ENCODE measurements around the gene RFTN1. TPM values are rescaled to one million over a fixed set of nuclear protein-coding genes. Genes with fewer than 3 reads are reported as not detected.
"Not testable (repeated sequence)": the region's sequence is repeated elsewhere in the genome, so short reads cannot be mapped to it uniquely, and the experiment has no call there.

RFTN1 gene
- total and polyA plus RNA-seq, 5 experiments from 2014 or later, result 35.3 to 61.8 (median 44.2) TPM

DNA sequence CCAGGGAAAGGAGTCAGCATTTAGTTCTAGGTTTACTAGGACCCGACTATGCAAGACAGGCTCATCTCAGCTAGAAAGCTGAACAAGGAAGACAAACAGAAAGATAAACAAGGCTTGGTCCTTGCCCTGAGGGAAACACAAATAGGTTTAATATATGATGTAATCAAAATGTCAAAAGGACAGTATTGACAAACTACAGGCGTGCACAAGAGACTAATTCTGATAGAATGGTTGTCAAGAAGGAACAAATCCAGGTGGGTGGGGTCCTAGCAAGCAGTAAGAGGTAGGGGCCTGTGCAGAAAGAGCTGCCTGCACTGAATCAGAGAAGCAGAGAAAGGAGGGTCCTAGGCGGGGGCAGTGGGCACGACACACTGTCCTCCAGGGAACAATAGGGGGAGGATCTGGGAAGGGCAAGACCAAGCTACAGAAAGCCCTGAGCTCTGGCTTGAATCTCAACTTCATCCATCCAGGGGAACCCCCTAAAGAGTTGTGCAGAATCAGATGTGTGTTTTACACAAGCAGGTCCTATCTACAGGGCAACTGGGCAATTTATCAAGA lies 23.4 kb downstream of the RFTN1 start:
- DNase-seq (no peak), ATAC-seq (no peak)
- Mint-ChIP-seq H3K27ac (peak overlapping the region in 5 of 10 donors; percentile 5 to 68 (median 33)), H3K9me3 (no peaks in the 10 kb centered on the region), H3K4me3 (no peak overlapping the region), H3K27me3 (no peaks in the 10 kb centered on the region), H3K4me1 (peaks cover 28 to 43% (median 35%) of the 10 kb centered on the region in 4 donors), H3K36me3 (peaks cover 21 to 67% (median 31%) of the 10 kb centered on the region in 3 donors)
- POLR2A ChIA-PET, result no interaction called here

DNA sequence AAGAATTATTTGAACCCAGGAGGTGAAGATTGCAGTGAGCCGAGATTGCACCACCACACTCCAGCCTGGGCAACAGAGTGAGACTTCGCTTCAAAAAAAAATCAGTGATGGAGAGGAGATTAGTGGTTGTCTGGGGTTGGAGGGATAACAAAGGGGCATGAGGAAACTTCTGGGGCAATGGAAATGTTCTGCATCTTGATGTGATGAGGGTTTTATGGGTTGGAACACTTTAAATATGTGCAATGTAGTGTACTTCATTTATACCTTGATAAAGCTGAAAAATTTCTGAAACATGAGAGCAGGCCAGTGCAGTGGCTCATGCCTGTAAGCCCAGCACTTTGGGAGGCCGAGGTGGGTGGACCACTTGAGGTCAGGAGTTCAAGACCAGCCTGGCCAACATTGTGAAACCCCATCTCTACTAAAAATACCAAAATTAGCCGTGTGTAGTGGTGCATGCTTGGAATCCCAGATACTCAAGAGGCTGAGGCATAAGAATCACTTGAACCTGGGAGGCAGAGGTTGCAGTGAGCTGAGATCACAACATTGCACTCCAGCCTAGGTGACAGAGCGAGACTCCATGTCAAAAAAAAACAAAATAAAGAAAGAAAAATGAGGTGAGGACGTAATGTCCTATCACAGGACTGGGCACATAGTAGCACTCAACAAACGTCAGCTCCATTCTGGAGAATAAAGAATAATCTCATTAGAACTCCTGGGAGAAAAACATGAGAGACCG lies 24.0 kb downstream of the RFTN1 start:
- Mint-ChIP-seq H3K36me3 (peaks cover 21 to 67% (median 31%) of the 10 kb centered on the region in 3 donors), H3K27ac (peak overlapping the region in 6 of 10 donors; percentile 11 to 63 (median 18)), H3K4me1 (peaks cover 26 to 40% (median 34%) of the 10 kb centered on the region in 4 donors)
- H3K4me3 Mint-ChIP-seq, POLR2A ChIA-PET, H3K27me3 Mint-ChIP-seq, ATAC-seq, H3K9me3 Mint-ChIP-seq, DNase-seq: not testable (repeated sequence)

DNA sequence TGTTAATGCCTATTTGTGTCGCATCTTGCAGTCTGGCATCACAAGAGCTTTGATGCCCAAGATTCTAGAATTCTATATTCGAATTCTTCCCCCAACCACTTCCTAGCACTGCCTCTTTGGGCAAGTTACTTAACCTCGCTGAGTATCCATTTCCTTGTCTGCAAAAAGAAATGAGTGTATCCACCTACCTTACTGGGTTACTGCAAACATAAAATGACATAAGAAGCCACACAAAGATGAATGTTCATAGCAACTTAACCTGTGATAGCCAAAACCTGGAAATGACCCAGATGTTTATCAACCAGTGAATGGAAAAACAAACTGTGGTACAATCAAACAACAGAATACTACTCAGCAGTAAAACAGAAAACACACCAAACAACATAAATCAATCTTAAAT lies 24.9 kb downstream of the RFTN1 start:
- Mint-ChIP-seq H3K4me1 (peaks cover 26 to 47% (median 39%) of the 10 kb centered on the region in 4 donors), H3K4me3 (no peak overlapping the region), H3K9me3 (no peaks in the 10 kb centered on the region), H3K27me3 (no peaks in the 10 kb centered on the region), H3K27ac (peak overlapping the region in 4 of 10 donors; percentile 0 to 56 (median 31)), H3K36me3 (peaks cover 21 to 61% (median 31%) of the 10 kb centered on the region in 3 donors)
- POLR2A ChIA-PET, result no interaction called here
- DNase-seq, result no peak
- ATAC-seq, result no peak

DNA sequence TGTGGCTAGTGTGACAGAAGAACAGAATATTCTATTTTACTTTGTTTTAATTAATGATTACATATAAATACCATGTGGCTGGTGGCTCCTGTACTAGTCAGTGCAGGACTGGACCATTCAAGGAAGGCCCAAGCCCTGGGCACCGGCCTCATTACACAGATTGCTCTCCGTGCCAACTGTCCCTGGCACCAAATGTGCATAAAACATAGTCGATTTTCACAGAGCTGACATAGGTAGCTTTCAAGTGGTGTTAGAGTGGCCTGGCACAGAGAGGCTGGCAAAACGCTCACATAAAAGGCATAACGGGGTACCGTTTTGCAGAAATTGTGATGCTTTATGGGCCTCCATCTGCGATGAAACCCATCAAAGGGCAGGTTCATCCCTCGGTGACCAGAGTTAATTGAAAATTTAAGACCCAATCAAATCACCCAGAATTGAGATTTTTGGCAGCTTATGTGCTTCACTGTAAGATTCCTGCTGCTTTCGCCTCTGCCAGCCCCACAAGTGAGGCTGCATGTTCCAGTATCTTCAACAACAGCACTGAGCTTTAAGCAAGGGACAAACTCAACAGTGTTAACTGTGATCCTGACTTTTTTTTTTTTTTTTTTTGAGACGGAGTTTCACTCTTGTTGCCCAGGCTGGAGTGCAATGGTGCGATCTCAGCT lies 25.9 kb downstream of the RFTN1 start:
- POLR2A ChIA-PET, result interaction anchor here (0.7 to 1.1 kb wide), 2 partner anchors 24 to 202 kb away, joined by 3 read pairs; no protein-coding TSS in a partner anchor

DNA sequence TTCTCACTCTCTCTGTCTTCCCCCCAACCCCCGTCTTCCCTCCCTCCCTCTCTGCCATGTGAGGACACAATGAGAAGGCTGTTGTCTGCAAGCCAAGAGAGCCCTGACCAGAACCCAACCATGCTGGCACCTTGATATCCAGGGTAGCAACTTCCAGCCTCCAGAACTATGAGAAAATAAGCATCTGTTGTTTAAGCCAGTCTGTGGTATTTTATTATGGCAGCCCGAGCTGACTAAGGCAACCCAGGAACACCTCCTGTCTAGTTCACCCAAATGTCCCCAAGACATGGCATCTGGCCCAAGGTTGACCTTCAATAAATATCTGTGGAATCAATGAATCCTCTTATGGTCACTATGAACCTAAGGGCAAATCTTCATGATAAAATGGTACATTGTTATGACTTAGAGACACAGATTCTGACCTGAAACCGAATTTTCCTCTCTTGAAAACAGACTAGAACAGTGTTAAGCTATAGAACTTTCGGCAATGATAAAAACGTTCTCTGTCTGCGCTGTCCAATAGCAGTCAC lies 26.5 kb downstream of the RFTN1 start:
- Mint-ChIP-seq H3K9me3 (no peaks in the 10 kb centered on the region), H3K36me3 (peaks cover 16 to 46% (median 19%) of the 10 kb centered on the region in 3 donors), H3K4me1 (peaks cover 38 to 58% (median 51%) of the 10 kb centered on the region in 4 donors), H3K4me3 (peak overlapping the region in 1 of 10 donors; percentile 24), H3K27me3 (no peaks in the 10 kb centered on the region), H3K27ac (peak overlapping the region in 6 of 10 donors; percentile 29 to 78 (median 58))
- POLR2A ChIA-PET, result interaction anchor here (1.1 kb wide), 1 partner anchor 25 kb away, joined by 3 read pairs; no protein-coding TSS in a partner anchor
- DNase-seq (no peak), ATAC-seq (no peak)

More for the DNA sequence above, 25.9 kb downstream of the RFTN1 start:
- H3K27me3 Mint-ChIP-seq, result no peaks in the 10 kb centered on the region
- H3K4me1 Mint-ChIP-seq, result peaks cover 32 to 55% (median 46%) of the 10 kb centered on the region in 4 donors
- H3K27ac Mint-ChIP-seq, result no peak overlapping the region
- no peaks in the 10 kb centered on the region for H3K9me3 Mint-ChIP-seq
- no peak overlapping the region for H3K4me3 Mint-ChIP-seq
- ATAC-seq, result no peak
- DNase-seq, result no peak
- H3K36me3 Mint-ChIP-seq, result peaks cover 18 to 51% (median 25%) of the 10 kb centered on the region in 3 donors

DNA sequence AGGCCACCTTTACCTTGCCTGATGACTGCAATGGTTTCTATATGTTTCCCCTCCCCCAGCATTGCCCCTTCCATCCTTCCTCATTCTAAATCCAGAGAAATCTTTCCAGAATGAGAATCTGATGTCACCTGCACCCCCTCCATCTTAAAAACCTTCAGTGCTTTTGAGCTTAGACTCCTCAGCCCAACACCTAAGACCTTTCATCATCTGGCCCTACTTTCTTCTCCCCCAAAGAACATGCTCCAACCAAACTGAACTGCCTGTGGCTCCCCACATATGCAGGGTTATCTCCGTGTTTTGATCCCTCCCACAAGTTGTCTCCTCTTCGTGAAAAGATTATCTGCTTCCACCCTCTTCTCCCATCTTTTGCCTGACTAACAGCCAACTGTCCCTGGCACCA lies 27.3 kb downstream of the RFTN1 start:
- POLR2A ChIA-PET, result no interaction called here
- Mint-ChIP-seq H3K4me1 (peaks cover 43 to 63% (median 59%) of the 10 kb centered on the region in 4 donors), H3K4me3 (no peak overlapping the region), H3K27ac (peak overlapping the region; percentile 13 to 95 (median 79)), H3K27me3 (no peaks in the 10 kb centered on the region), H3K36me3 (peaks cover 12 to 39% (median 14%) of the 10 kb centered on the region in 3 donors), H3K9me3 (no peaks in the 10 kb centered on the region)
- DNase-seq (no peak), ATAC-seq (no peak)

DNA sequence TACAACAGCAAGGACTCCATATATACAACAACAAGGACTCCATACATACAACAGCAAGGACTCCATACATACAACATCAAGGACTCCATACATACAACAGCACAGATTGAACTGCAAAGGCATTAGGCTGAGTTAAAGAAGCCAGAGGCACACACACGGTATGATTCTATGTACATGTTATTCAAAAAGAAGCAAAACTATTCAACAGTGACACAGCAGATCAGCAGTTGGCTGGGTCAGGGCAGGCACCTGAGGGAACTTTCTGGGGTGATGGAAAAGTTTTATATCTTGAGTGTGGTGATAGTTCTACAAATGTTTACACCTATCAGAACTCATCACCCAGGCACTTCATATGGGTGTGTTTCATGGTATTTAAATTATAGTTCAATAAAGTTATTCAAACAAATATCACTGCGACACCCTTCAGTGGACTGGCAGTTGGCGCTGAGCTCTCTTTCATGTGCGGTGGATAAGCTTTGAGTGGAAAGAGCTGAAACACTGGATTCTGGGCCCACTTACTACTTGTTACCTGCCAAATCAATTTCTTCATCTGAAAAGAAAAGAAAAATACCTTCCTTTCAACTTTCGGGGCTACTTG lies 28.0 kb downstream of the RFTN1 start:
- DNase-seq (no peak), ATAC-seq (no peak)
- no peak overlapping the region for H3K4me3 Mint-ChIP-seq
- H3K27me3 Mint-ChIP-seq, result no peaks in the 10 kb centered on the region
- POLR2A ChIA-PET, result interaction anchor here (0.8 kb wide), 1 partner anchor 26 kb away, joined by 4 read pairs; no protein-coding TSS in a partner anchor
- H3K27ac Mint-ChIP-seq, result peak overlapping the region; percentile 13 to 95 (median 80)
- H3K36me3 Mint-ChIP-seq, result peaks cover 12 to 33% (median 12%) of the 10 kb centered on the region in 3 donors
- H3K9me3 Mint-ChIP-seq, result no peaks in the 10 kb centered on the region
- peaks cover 40 to 70% (median 65%) of the 10 kb centered on the region in 4 donors for H3K4me1 Mint-ChIP-seq

DNA sequence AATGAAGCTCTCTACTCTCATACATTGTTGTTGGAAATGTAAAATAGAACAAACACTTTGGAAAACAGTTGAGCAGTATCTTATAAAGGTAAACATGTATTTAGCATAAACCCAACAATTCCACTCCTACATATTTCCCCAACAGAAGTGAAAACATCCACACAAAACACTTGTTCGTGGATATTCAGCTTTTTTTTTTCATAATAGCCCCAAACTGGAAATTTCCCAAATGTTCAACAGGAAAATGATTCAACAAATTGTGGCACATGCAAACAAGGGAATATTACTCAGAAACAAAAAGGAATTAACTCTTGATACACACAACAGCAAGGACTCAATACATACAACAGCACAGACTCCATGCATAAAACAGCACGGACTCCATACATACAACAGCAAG lies 28.5 kb downstream of the RFTN1 start:
- Mint-ChIP-seq H3K4me3 (no peak overlapping the region), H3K4me1 (peaks cover 39 to 75% (median 68%) of the 10 kb centered on the region in 4 donors), H3K9me3 (no peaks in the 10 kb centered on the region)

DNA sequence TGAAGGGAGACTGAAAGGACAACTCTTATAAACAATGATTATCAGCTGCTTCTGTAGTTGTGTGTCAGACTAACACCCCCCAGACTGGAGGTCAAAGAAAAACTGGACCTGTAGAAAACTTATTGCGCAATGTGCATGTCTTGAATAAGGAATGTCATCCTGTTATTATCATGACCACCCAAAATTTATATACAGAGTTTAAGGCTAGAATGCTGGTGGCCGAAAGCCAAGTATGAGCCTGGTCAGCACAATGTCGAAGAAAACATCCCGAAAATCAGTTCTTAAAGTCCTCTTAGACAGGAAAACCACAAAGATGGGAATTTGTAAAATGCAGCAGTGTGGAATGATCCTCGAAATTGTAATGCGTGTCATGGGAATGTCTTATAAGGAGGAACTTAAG lies 29.3 kb downstream of the RFTN1 start:
- Mint-ChIP-seq H3K4me3 (no peak overlapping the region), H3K27ac (peak overlapping the region in 8 of 10 donors; percentile 49 to 95 (median 86)), H3K36me3 (peaks cover 9 to 25% (median 15%) of the 10 kb centered on the region in 3 donors), H3K27me3 (no peaks in the 10 kb centered on the region), H3K4me1 (peaks cover 37 to 78% (median 70%) of the 10 kb centered on the region in 4 donors), H3K9me3 (no peaks in the 10 kb centered on the region)
- POLR2A ChIA-PET, result interaction anchor here (1.0 to 4.7 kb wide), 3 partner anchors 10 to 27 kb away, joined by 3 to 42 read pairs (median 37); partner anchors contain the start of gene RFTN1
- no peak for ATAC-seq
- no peak for DNase-seq

More for the DNA sequence above, 28.5 kb downstream of the RFTN1 start:
- Mint-ChIP-seq H3K27me3 (no peaks in the 10 kb centered on the region), H3K27ac (peak overlapping the region in 9 of 10 donors; percentile 41 to 95 (median 83)), H3K36me3 (peaks cover 12 to 29% (median 12%) of the 10 kb centered on the region in 3 donors)
- DNase-seq (no peak), ATAC-seq (no peak)
- POLR2A ChIA-PET, result interaction anchor here (0.6 to 3.8 kb wide), 4 partner anchors 10 to 839 kb away, joined by 3 to 42 read pairs (median 6); no protein-coding TSS in a partner anchor

DNA sequence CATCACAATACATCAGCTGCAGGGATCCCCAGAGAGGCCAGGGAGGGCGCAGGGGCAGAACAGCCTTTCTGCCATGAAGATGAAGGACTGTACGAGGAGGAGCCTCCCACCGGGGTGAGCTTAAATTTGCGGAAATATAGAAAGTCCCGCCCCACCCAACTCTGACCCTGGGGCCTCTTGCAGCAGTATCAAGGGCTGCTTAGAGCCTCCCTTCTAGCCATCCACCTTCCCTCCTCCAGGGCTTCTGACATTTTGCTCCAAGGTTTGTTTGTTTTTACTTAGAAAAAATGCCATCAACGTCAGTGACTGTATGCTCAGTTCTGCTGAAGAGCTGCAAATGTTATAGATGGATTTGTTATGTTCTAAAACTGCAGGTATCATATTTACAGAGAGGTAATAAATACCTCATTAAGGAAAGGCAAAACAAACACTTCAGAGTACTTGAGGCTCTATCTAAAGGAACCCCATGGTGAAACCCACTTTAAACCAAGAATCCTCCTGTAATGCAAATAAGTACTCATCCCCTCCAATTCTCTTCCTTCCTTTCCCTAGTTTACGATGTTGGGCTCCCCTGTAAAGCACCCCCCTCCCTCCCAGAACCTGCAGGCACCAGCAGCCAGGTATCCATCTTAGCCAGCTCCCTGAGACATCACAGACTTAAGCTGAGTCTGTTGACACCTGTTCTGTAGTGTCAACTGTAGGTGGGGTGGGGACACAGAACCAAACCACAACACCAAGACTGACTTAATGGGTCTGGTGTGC lies 30.5 kb downstream of the RFTN1 start:
- H3K4me3 Mint-ChIP-seq, result peak overlapping the region; percentile 16 to 88 (median 72)
- H3K27me3 Mint-ChIP-seq, result no peaks in the 10 kb centered on the region
- POLR2A ChIA-PET, result interaction anchor here (1.0 to 4.7 kb wide), 10 partner anchors 9 to 182 kb away, joined by 3 to 42 read pairs (median 6); partner anchors contain the start of gene RFTN1
- peaks cover 34 to 88% (median 74%) of the 10 kb centered on the region in 4 donors for H3K4me1 Mint-ChIP-seq
- H3K9me3 Mint-ChIP-seq, result no peaks in the 10 kb centered on the region
- H3K27ac Mint-ChIP-seq, result peak overlapping the region; percentile 49 to 95 (median 90)
- DNase-seq, result peak in 9 of 10 donors; percentile 18 to 70 (median 36)
- peak; percentile 84 to 85 for ATAC-seq
- peaks cover 0 to 18% (median 13%) of the 10 kb centered on the region in 3 donors for H3K36me3 Mint-ChIP-seq

DNA sequence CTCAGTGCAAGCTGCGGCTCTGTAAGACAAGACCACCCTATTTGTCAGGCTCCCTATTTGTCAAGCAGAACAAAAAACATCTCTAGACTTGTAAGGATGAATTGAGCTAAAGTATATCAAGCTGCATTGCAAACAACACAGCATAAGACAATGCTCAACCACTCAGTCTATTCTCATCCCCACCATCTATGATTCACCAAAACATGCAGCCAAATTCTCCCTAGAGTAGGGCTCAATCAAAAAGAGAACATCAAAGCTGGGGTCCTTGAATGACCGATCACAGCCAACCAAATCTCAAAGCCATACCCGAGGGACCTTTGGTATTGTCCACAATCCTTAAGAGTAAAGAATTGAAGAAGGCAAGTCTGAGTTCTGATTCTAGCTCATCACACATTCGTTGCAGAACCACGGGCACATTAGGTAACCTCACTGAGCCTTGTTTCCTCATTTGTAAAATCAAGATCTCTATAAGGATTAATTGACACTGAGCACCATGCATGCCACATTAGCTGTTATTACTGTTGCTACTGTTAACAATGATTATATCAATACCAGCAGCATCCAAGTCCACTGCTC lies 31.2 kb downstream of the RFTN1 start:
- peaks cover 2 to 19% (median 14%) of the 10 kb centered on the region in 3 donors for H3K36me3 Mint-ChIP-seq
- POLR2A ChIA-PET, result interaction anchor here (1.0 to 4.7 kb wide), 11 partner anchors 8 to 181 kb away, joined by 3 to 42 read pairs (median 5); partner anchors contain the start of gene RFTN1
- no peaks in the 10 kb centered on the region for H3K27me3 Mint-ChIP-seq
- ATAC-seq (peak in 1 of 2 donors; percentile 20), DNase-seq (no peak)
- H3K4me3 Mint-ChIP-seq, result peak overlapping the region; percentile 16 to 88 (median 72)
- H3K4me1 Mint-ChIP-seq, result peaks cover 35 to 93% (median 77%) of the 10 kb centered on the region in 4 donors
- H3K27ac Mint-ChIP-seq, result peak overlapping the region; percentile 49 to 95 (median 90)
- H3K9me3 Mint-ChIP-seq, result no peaks in the 10 kb centered on the region

Measured in naive thymus-derived CD8-positive, alpha-beta T cell (primary cell).